Endodermal cell (in vitro differentiated cells): ENCODE data around the gene SLC6A13. TPM values are rescaled to one million over a fixed set of nuclear protein-coding genes. Genes with fewer than 3 reads are reported as not detected.

Experiments
- DNase-seq: peaks from one replicate; pipeline ENCODE4 v3.0.0-alpha.2; 2017
- H3K27ac ChIP-seq: 2 replicates; pipeline ENCODE4 v1.5.1; 2013; ENCODE audit warnings: mild to moderate bottlenecking, low read depth, low read length, moderate library complexity
- H3K27me3 ChIP-seq: 2 replicates; pipeline ENCODE4 v1.6.1; 2013; ENCODE audit warnings: mild to moderate bottlenecking, low read length, moderate library complexity; ENCODE audit not compliant: insufficient read depth, control insufficient read depth, poor library complexity, severe bottlenecking
- H3K36me3 ChIP-seq: 2 replicates; pipeline ENCODE4 v1.7.0; 2013; ENCODE audit warnings: mild to moderate bottlenecking, low read length, moderate library complexity; ENCODE audit not compliant: control insufficient read depth, insufficient read depth
- H3K4me1 ChIP-seq: one replicate; pipeline ENCODE4 v1.7.0; 2013; ENCODE audit warnings: low read length; ENCODE audit not compliant: control insufficient read depth, insufficient read depth
- H3K4me3 ChIP-seq: 2 replicates; pipeline ENCODE4 v1.5.1; 2013; ENCODE audit warnings: mild to moderate bottlenecking, low read length, moderate library complexity
- H3K9ac ChIP-seq: 2 replicates; pipeline ENCODE4 v1.6.1; 2013; ENCODE audit warnings: mild to moderate bottlenecking, low read length, moderate library complexity; ENCODE audit not compliant: poor library complexity, severe bottlenecking; ENCODE audit errors: extremely low read depth
- H3K9me3 ChIP-seq: 2 replicates; pipeline ENCODE4 v1.6.1; 2013; ENCODE audit warnings: mild to moderate bottlenecking, low read length, moderate library complexity; ENCODE audit not compliant: control insufficient read depth
- H3K27ac Mint-ChIP-seq: 2 replicates; pipeline ENCODE4 v1.8.0; 2020; ENCODE audit warnings: mixed read lengths
- H3K27me3 Mint-ChIP-seq: 2 replicates; pipeline ENCODE4 v1.8.0; 2021; ENCODE audit warnings: mild to moderate bottlenecking, mixed read lengths; ENCODE audit not compliant: insufficient read depth
- H3K36me3 Mint-ChIP-seq: 2 replicates; pipeline ENCODE4 v1.8.0; 2020; ENCODE audit warnings: low read depth, mixed read lengths
- H3K4me1 Mint-ChIP-seq: 2 replicates; pipeline ENCODE4 v1.8.0; 2020; ENCODE audit warnings: mixed read lengths
- H3K4me3 Mint-ChIP-seq: 2 replicates; pipeline ENCODE4 v1.8.0; 2020; ENCODE audit warnings: mild to moderate bottlenecking, moderate library complexity, mixed read lengths
- H3K9me3 Mint-ChIP-seq: 2 replicates; pipeline ENCODE4 v1.8.0; 2020; ENCODE audit warnings: mild to moderate bottlenecking, mixed read lengths
- WGBS, 2 experiments: methylation state at CpG; one replicate each; pipeline versions ENCODE4 v1.1.5 to v1.1.7; 2013; ENCODE audit warnings: missing lambda C conversion rate in 2 of 2, mixed read lengths in 1 of 2; ENCODE audit not compliant: insufficient coverage in 1 of 2, insufficient read length in 1 of 2; 5-methylcytosine and 5-hydroxymethylcytosine counted together
- total RNA-seq, 2 donors: library from RNA; stranded (reverse); fragmentation: NEBNext Ultra II Directional in 1 of 2; extraction: Animal tissue kit (Norgen Biotek cat#: 25700) in 1 of 2; gene quantifications; 2 replicates in 1 of 2; 3 replicates in 1 of 2; pipeline ENCODE4 v1.2.1, GENCODE V29; 2021
- TF ChIP-seq, protein P1 (sequence below): fragments of 200-600 bp; sonication (generic); conservative IDR thresholded peaks from 2 replicates; pipeline ENCODE4 v1.5.0; 2021; ENCODE audit warnings: antibody characterized with exemption, mild to moderate bottlenecking

SLC6A13 gene
- total RNA-seq, 2 donors from 2014 or later = 1.1 to 2.4 TPM

DNA sequence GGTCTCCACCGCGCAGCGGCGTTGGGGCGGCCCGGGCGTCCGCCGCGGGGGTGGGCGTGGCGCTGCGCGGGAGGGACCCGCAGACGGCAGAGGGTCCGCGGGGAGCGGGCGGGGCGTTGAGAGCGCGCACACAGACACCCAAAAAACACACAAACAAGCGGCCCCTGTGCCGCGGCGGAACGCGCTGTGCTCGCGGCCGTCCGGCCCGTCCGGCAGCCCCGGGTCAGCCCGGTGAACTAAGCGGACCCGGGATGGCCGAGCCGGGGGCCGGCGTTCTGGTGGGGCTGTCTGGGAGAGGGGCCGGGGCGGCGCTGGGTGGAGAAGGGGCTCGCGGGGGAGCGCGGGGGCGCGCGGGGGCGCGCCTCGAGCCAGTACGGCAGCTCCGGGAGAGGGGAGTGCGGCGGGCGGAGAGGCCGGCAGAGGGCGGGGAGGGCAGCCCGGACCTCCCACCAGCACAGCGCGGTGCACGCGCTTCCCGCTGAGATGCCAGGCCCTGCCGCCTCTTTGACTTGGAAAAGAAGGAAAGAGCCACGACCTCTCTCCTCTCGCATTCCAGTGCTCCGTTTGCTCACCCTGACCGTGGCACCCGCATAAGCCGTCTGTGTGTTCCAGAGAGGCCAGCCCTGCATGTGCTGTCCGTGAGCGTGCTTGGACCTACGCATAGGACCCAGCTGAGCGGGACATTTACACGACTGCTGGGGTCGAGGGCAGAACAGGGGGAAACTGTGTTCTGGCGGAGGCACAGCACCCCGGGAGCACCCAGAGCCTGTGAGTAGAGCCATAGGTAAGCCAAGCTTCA lies 59.0 kb downstream of the SLC6A13 start:
- Mint-ChIP-seq H3K27ac (no peak overlapping the region), H3K27me3 (peaks cover 89% of the 10 kb centered on the region), H3K4me1 (peaks cover 16% of the 10 kb centered on the region), H3K4me3 (peak overlapping the region; percentile 45), H3K9me3 (no peaks in the 10 kb centered on the region), H3K36me3 (no peaks in the 10 kb centered on the region)
- no peak overlapping the region for H3K9ac ChIP-seq
- DNase-seq = peak; percentile 89
- H3K9me3 ChIP-seq = no peaks in the 10 kb centered on the region
- no peak overlapping the region for H3K27ac ChIP-seq
- H3K4me3 ChIP-seq = peak overlapping the region; percentile 80
- H3K27me3 ChIP-seq = peaks cover 72% of the 10 kb centered on the region
- no peaks in the 10 kb centered on the region for H3K36me3 ChIP-seq
- WGBS, 2 experiments = 2 to 7% methylated on average over 11 to 84 of the region's 84 CpGs
- peaks cover 10% of the 10 kb centered on the region for H3K4me1 ChIP-seq
- TF ChIP-seq, protein P1, sequence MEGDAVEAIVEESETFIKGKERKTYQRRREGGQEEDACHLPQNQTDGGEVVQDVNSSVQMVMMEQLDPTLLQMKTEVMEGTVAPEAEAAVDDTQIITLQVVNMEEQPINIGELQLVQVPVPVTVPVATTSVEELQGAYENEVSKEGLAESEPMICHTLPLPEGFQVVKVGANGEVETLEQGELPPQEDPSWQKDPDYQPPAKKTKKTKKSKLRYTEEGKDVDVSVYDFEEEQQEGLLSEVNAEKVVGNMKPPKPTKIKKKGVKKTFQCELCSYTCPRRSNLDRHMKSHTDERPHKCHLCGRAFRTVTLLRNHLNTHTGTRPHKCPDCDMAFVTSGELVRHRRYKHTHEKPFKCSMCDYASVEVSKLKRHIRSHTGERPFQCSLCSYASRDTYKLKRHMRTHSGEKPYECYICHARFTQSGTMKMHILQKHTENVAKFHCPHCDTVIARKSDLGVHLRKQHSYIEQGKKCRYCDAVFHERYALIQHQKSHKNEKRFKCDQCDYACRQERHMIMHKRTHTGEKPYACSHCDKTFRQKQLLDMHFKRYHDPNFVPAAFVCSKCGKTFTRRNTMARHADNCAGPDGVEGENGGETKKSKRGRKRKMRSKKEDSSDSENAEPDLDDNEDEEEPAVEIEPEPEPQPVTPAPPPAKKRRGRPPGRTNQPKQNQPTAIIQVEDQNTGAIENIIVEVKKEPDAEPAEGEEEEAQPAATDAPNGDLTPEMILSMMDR = peak; percentile 78

DNA sequence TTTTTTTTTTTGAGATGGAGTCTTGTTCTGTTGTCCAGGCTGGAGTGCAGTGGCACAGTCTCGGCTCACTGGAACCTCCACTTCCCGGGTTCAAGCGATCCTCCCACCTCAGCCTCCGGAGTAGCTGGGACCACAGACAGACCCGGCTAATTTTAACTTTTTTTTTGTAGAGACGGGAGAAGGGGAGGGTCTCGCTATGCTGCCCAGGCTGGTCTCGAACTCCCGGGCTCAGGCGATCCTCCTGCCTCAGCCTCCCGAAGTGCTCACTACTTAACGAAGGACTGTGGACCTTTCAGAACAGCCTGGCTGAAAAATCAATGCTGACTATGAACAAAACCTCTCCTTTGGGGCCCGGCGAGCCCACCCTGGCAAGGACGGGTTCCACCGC lies 59.6 kb downstream of the SLC6A13 start:
- H3K4me1 ChIP-seq = peaks cover 10% of the 10 kb centered on the region
- no peak for DNase-seq
- Mint-ChIP-seq H3K27me3 (peaks cover 88% of the 10 kb centered on the region), H3K9me3 (no peaks in the 10 kb centered on the region), H3K36me3 (no peaks in the 10 kb centered on the region), H3K27ac (no peak overlapping the region), H3K4me1 (peaks cover 18% of the 10 kb centered on the region), H3K4me3 (peak overlapping the region; percentile 45)
- no peaks in the 10 kb centered on the region for H3K36me3 ChIP-seq
- peak overlapping the region; percentile 80 for H3K4me3 ChIP-seq
- peaks cover 74% of the 10 kb centered on the region for H3K27me3 ChIP-seq
- TF ChIP-seq, protein P1 = no peak
- no peaks in the 10 kb centered on the region for H3K9me3 ChIP-seq
- 41 to 48% methylated on average over 12 to 16 of the region's 16 CpGs for WGBS, 2 experiments
- H3K27ac ChIP-seq = no peak overlapping the region
- H3K9ac ChIP-seq = no peak overlapping the region

DNA sequence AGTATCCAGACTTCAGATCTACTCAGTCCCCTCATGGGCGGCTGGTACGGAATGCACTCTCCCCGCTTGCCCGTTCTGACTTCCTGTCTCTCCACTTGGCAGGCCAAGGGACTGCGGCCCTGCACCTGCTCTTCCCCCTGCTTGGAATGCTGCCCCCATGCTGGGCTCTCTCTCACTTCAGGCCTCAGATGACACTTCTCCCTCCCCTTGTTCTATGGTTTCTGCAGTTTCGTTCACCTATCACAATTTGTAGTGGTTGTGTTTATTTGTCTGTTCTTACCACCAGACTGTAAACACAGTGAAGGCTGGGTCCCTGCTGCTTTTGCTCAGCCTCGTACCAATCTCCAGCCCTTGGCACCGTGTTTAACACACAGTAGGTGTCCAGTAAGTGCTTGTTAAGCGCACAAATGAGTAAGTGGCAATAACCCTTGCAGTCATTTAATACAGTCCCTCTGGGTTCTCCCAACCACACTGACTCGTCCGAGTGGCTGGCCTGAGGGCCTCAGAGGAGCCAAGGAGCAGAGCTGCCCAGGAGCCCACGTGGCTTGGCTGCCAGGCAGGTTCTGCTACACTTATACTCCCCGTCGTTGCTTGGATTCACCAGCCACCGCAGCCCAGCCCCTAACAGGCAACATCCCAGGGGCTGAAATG lies 60.4 kb downstream of the SLC6A13 start:
- Histone ChIP-seq H3K4me1 (peaks cover 10% of the 10 kb centered on the region), H3K4me3 (no peak overlapping the region), H3K36me3 (no peaks in the 10 kb centered on the region), H3K27me3 (peaks cover 80% of the 10 kb centered on the region), H3K9me3 (no peaks in the 10 kb centered on the region), H3K9ac (no peak overlapping the region), H3K27ac (no peak overlapping the region)
- Mint-ChIP-seq H3K9me3 (no peaks in the 10 kb centered on the region), H3K4me3 (peak overlapping the region; percentile 45), H3K27ac (no peak overlapping the region), H3K36me3 (no peaks in the 10 kb centered on the region), H3K27me3 (peaks cover 89% of the 10 kb centered on the region), H3K4me1 (peaks cover 18% of the 10 kb centered on the region)
- TF ChIP-seq, protein P1 = no peak
- peak; percentile 88 for DNase-seq
- WGBS, 2 experiments = 26 to 27% methylated on average over 13 to 15 of the region's 15 CpGs
